Stimulated activated naive CD8-positive, alpha-beta T cell treated with anti-CD3 and anti-CD28 coated beads, Interleukin-15, amount 100 ng/mL, for 72 hours (primary cell): Measurements from ENCODE around the gene SLC8A1.

Experiments
- ATAC-seq: fragments of 150-1000 bp; cut with Tn5 transposase; 2 replicates; pipeline ENCODE4 v1.10.0; 2021; ENCODE audit warnings: mild to moderate bottlenecking, moderate library complexity
- DNase-seq, 2 donors: peaks; one replicate each; pipeline ENCODE4 v3.0.0; 2021 to 2022
- H3K27ac Mint-ChIP-seq, 2 donors: one replicate each; pipeline ENCODE4 v1.8.0; 2022; ENCODE audit warnings: mild to moderate bottlenecking in 2 of 2, mixed read lengths in 2 of 2, moderate library complexity in 2 of 2
- H3K27me3 Mint-ChIP-seq: one replicate; pipeline ENCODE4 v1.8.0; 2022; ENCODE audit warnings: mixed read lengths
- H3K4me1 Mint-ChIP-seq: one replicate; pipeline ENCODE4 v1.8.0; 2022; ENCODE audit warnings: mild to moderate bottlenecking, mixed read lengths
- H3K4me3 Mint-ChIP-seq, 2 donors: one replicate each; pipeline ENCODE4 v1.8.0; 2022; ENCODE audit warnings: mild to moderate bottlenecking in 2 of 2, mixed read lengths in 2 of 2, moderate library complexity in 1 of 2
- H3K9me3 Mint-ChIP-seq, 2 donors: one replicate each; pipeline ENCODE4 v1.8.0; 2022; ENCODE audit warnings: mixed read lengths in 2 of 2

SLC8A1 gene

GRCh38 chr2:40256649-40257048 is 195.2 kb downstream of the SLC8A1 start:
- H3K9me3 Mint-ChIP-seq = no peaks in the 10 kb centered on the region
- H3K27me3 Mint-ChIP-seq = no peaks in the 10 kb centered on the region
- peak; percentile 31 for ATAC-seq
- H3K4me3 Mint-ChIP-seq = no peak overlapping the region
- no peak for DNase-seq
- H3K27ac Mint-ChIP-seq = no peak overlapping the region
- H3K4me1 Mint-ChIP-seq = no peaks in the 10 kb centered on the region

- H3K4me1 Mint-ChIP-seq = no peaks in the 10 kb centered on the region
- no peaks in the 10 kb centered on the region for H3K9me3 Mint-ChIP-seq
- H3K27ac Mint-ChIP-seq = no peak overlapping the region
- no peak for ATAC-seq
- DNase-seq = no peak
- H3K27me3 Mint-ChIP-seq = no peaks in the 10 kb centered on the region
- H3K4me3 Mint-ChIP-seq = no peak overlapping the region
Observed at GRCh38 chr2:40256008-40256407, 195.9 kb downstream of the SLC8A1 start.

GRCh38 chr2:40255103-40255502 is 196.8 kb downstream of the SLC8A1 start:
- no peak overlapping the region for H3K27ac Mint-ChIP-seq
- ATAC-seq (no peak), DNase-seq (no peak)
- no peaks in the 10 kb centered on the region for H3K9me3 Mint-ChIP-seq
- no peak overlapping the region for H3K4me3 Mint-ChIP-seq
- H3K4me1 Mint-ChIP-seq = no peaks in the 10 kb centered on the region
- no peaks in the 10 kb centered on the region for H3K27me3 Mint-ChIP-seq

- H3K9me3 Mint-ChIP-seq = no peaks in the 10 kb centered on the region
- no peaks in the 10 kb centered on the region for H3K27me3 Mint-ChIP-seq
- H3K4me1 Mint-ChIP-seq = no peaks in the 10 kb centered on the region
- no peak overlapping the region for H3K4me3 Mint-ChIP-seq
- H3K27ac Mint-ChIP-seq = no peak overlapping the region
- no peak for DNase-seq
- no peak for ATAC-seq
Observed at GRCh38 chr2:40254611-40255010, 197.3 kb downstream of the SLC8A1 start.

- ATAC-seq (no peak), DNase-seq (no peak)
- Mint-ChIP-seq H3K9me3 (no peaks in the 10 kb centered on the region), H3K4me3 (no peak overlapping the region), H3K27ac (no peak overlapping the region), H3K4me1 (no peaks in the 10 kb centered on the region), H3K27me3 (no peaks in the 10 kb centered on the region)
Observed at GRCh38 chr2:40251137-40251536, 200.8 kb downstream of the SLC8A1 start.

- H3K27ac Mint-ChIP-seq = no peak overlapping the region
- DNase-seq = no peak
- H3K9me3 Mint-ChIP-seq = no peaks in the 10 kb centered on the region
- H3K4me1 Mint-ChIP-seq = no peaks in the 10 kb centered on the region
- no peak overlapping the region for H3K4me3 Mint-ChIP-seq
- no peak for ATAC-seq
- H3K27me3 Mint-ChIP-seq = no peaks in the 10 kb centered on the region
Observed at GRCh38 chr2:40249577-40249976, 202.3 kb downstream of the SLC8A1 start.

GRCh38 chr2:40248294-40248693 is 203.6 kb downstream of the SLC8A1 start:
- Mint-ChIP-seq H3K27ac (no peak overlapping the region), H3K4me3 (no peak overlapping the region), H3K9me3 (no peaks in the 10 kb centered on the region), H3K4me1 (no peaks in the 10 kb centered on the region), H3K27me3 (no peaks in the 10 kb centered on the region)
- DNase-seq (no peak), ATAC-seq (no peak)

GRCh38 chr2:40244675-40245074 is 207.2 kb downstream of the SLC8A1 start:
- Mint-ChIP-seq H3K4me1 (no peaks in the 10 kb centered on the region), H3K4me3 (no peak overlapping the region), H3K9me3 (no peaks in the 10 kb centered on the region), H3K27me3 (no peaks in the 10 kb centered on the region), H3K27ac (no peak overlapping the region)
- no peak for ATAC-seq
- DNase-seq = peak in 1 of 2 donors; percentile 4

GRCh38 chr2:40244251-40244650 is 207.6 kb downstream of the SLC8A1 start:
- H3K27ac Mint-ChIP-seq = no peak overlapping the region
- H3K27me3 Mint-ChIP-seq = no peaks in the 10 kb centered on the region
- DNase-seq (no peak), ATAC-seq (no peak)
- H3K9me3 Mint-ChIP-seq = no peaks in the 10 kb centered on the region
- no peak overlapping the region for H3K4me3 Mint-ChIP-seq
- H3K4me1 Mint-ChIP-seq = no peaks in the 10 kb centered on the region

GRCh38 chr2:40243581-40244187 is 208.2 kb downstream of the SLC8A1 start:
- Mint-ChIP-seq H3K9me3 (no peaks in the 10 kb centered on the region), H3K4me1 (no peaks in the 10 kb centered on the region), H3K27me3 (no peaks in the 10 kb centered on the region), H3K27ac (no peak overlapping the region), H3K4me3 (no peak overlapping the region)
- no peak for ATAC-seq
- no peak for DNase-seq

- H3K27ac Mint-ChIP-seq = no peak overlapping the region
- no peak for ATAC-seq
- H3K27me3 Mint-ChIP-seq = no peaks in the 10 kb centered on the region
- DNase-seq = no peak
- H3K9me3 Mint-ChIP-seq = no peaks in the 10 kb centered on the region
- H3K4me1 Mint-ChIP-seq = no peaks in the 10 kb centered on the region
- H3K4me3 Mint-ChIP-seq = no peak overlapping the region
Observed at GRCh38 chr2:40242315-40242714, 209.6 kb downstream of the SLC8A1 start.

- H3K27me3 Mint-ChIP-seq = no peaks in the 10 kb centered on the region
- no peak overlapping the region for H3K4me3 Mint-ChIP-seq
- no peaks in the 10 kb centered on the region for H3K9me3 Mint-ChIP-seq
- no peak overlapping the region for H3K27ac Mint-ChIP-seq
- ATAC-seq = no peak
- no peaks in the 10 kb centered on the region for H3K4me1 Mint-ChIP-seq
- DNase-seq = no peak
Observed at GRCh38 chr2:40240070-40240469, 211.8 kb downstream of the SLC8A1 start.

- Mint-ChIP-seq H3K27ac (no peak overlapping the region), H3K9me3 (no peaks in the 10 kb centered on the region), H3K4me1 (no peaks in the 10 kb centered on the region), H3K27me3 (no peaks in the 10 kb centered on the region), H3K4me3 (no peak overlapping the region)
- no peak for ATAC-seq
- no peak for DNase-seq
Observed at GRCh38 chr2:40230707-40231432, 221.0 kb downstream of the SLC8A1 start.

- Mint-ChIP-seq H3K4me1 (no peaks in the 10 kb centered on the region), H3K27me3 (no peaks in the 10 kb centered on the region), H3K9me3 (no peaks in the 10 kb centered on the region), H3K4me3 (no peak overlapping the region), H3K27ac (no peak overlapping the region)
- ATAC-seq = no peak
- no peak for DNase-seq
Observed at GRCh38 chr2:40230186-40230585, 221.7 kb downstream of the SLC8A1 start.

- DNase-seq (no peak), ATAC-seq (no peak)
- no peaks in the 10 kb centered on the region for H3K9me3 Mint-ChIP-seq
- H3K4me3 Mint-ChIP-seq = no peak overlapping the region
- no peak overlapping the region for H3K27ac Mint-ChIP-seq
- H3K27me3 Mint-ChIP-seq = no peaks in the 10 kb centered on the region
- H3K4me1 Mint-ChIP-seq = no peaks in the 10 kb centered on the region
Observed at GRCh38 chr2:40228310-40228709, 223.6 kb downstream of the SLC8A1 start.

- Mint-ChIP-seq H3K27me3 (no peaks in the 10 kb centered on the region), H3K4me3 (no peak overlapping the region), H3K9me3 (no peaks in the 10 kb centered on the region), H3K27ac (no peak overlapping the region), H3K4me1 (no peaks in the 10 kb centered on the region)
- no peak for DNase-seq
- ATAC-seq = no peak
Observed at GRCh38 chr2:40227210-40227609, 224.7 kb downstream of the SLC8A1 start.

- Mint-ChIP-seq H3K9me3 (peaks cover 0 to under 1% of the 10 kb centered on the region in 2 donors), H3K27me3 (no peaks in the 10 kb centered on the region), H3K27ac (no peak overlapping the region), H3K4me1 (no peaks in the 10 kb centered on the region), H3K4me3 (no peak overlapping the region)
- ATAC-seq (no peak), DNase-seq (no peak)
Observed at GRCh38 chr2:40226637-40227036, 225.3 kb downstream of the SLC8A1 start.
